ENCODE results near the gene SPDYE2B.
"Not testable (repeated sequence)": the region's sequence is repeated elsewhere in the genome, so short reads cannot be mapped to it uniquely, and the experiment has no call there.

The SPDYE2B gene

GRCh38 chr7:102649924-102650323 lies at the start of gene SPDYE2B:
Gene SPDYE2B (plus strand): TSS chr7:102650319. CDS start chr7:102652349, 2,030 bp downstream.
- not testable (repeated sequence) for DNase-seq

- DNase-seq: not testable (repeated sequence)
These were observed 47.8 kb upstream of the SPDYE2B start for GRCh38 chr7:102602317-102602716.

- DNase-seq: not testable (repeated sequence)
These were observed 45.5 kb upstream of the SPDYE2B start for GRCh38 chr7:102604431-102605145.

- not testable (repeated sequence) for DNase-seq
These were observed 43.3 kb upstream of the SPDYE2B start for GRCh38 chr7:102606848-102607247.

GRCh38 chr7:102609734-102610133 lies 40.4 kb upstream of the SPDYE2B start:
- DNase-seq: not testable (repeated sequence)

- not testable (repeated sequence) for DNase-seq
These were observed 39.7 kb upstream of the SPDYE2B start for GRCh38 chr7:102610441-102610840.

GRCh38 chr7:102611013-102611674 lies 39.0 kb upstream of the SPDYE2B start:
- DNase-seq: not testable (repeated sequence)

GRCh38 chr7:102611675-102612325 lies 38.3 kb upstream of the SPDYE2B start:
- peak; percentile 1 for DNase-seq

- not testable (repeated sequence) for DNase-seq
These were observed 36.4 kb upstream of the SPDYE2B start for GRCh38 chr7:102613575-102614345.

GRCh38 chr7:102614346-102614697 lies 35.8 kb upstream of the SPDYE2B start:
- not testable (repeated sequence) for DNase-seq

GRCh38 chr7:102614873-102615272 lies 35.2 kb upstream of the SPDYE2B start:
- DNase-seq: not testable (repeated sequence)

- not testable (repeated sequence) for DNase-seq
These were observed 34.2 kb upstream of the SPDYE2B start for GRCh38 chr7:102615930-102616329.

- DNase-seq: peak; percentile 1
These were observed 33.5 kb upstream of the SPDYE2B start, which contains the start of gene RASA4 for GRCh38 chr7:102616507-102617125. Gene RASA4 (minus strand): TSS chr7:102616756. CDS start chr7:102616689, 67 bp downstream.

GRCh38 chr7:102618122-102618521 lies 32.0 kb upstream of the SPDYE2B start:
- DNase-seq: not testable (repeated sequence)

GRCh38 chr7:102627271-102627904 lies 22.7 kb upstream of the SPDYE2B start:
- DNase-seq: not testable (repeated sequence)

GRCh38 chr7:102630622-102631021 lies 19.5 kb upstream of the SPDYE2B start:
- not testable (repeated sequence) for DNase-seq

- not testable (repeated sequence) for DNase-seq
These were observed 15.8 kb upstream of the SPDYE2B start for GRCh38 chr7:102634299-102634698.

- not testable (repeated sequence) for DNase-seq
These were observed 14.8 kb upstream of the SPDYE2B start for GRCh38 chr7:102635354-102635753.

GRCh38 chr7:102636956-102637355 lies 13.2 kb upstream of the SPDYE2B start:
- not testable (repeated sequence) for DNase-seq

GRCh38 chr7:102638848-102639247 lies 11.3 kb upstream of the SPDYE2B start:
- not testable (repeated sequence) for DNase-seq

GRCh38 chr7:102642691-102643090 lies 7.4 kb upstream of the SPDYE2B start, which contains the start of gene UPK3BL1:
Gene UPK3BL1 (minus strand): TSS chr7:102642791. CDS start chr7:102642741, 50 bp downstream.
- DNase-seq: not testable (repeated sequence)
